ENCODE results near the gene NTSR1. TPM values are rescaled to one million over a fixed set of nuclear protein-coding genes. Genes with fewer than 3 reads are reported as not detected.

Gene NTSR1
- total RNA-seq, 4 donors from 2014 or later = 0.76 TPM; not detected in 3

GRCh38 chr20:62686869-62687830 is 21.5 kb upstream of the NTSR1 start:
- Histone ChIP-seq H3K36me3 (no peaks in the 10 kb centered on the region), H3K27me3 (no peaks in the 10 kb centered on the region), H3K4me3 (no peak overlapping the region), H3K27ac (no peak overlapping the region), H3K9me3 (no peaks in the 10 kb centered on the region), H3K4me1 (no peaks in the 10 kb centered on the region)
- TF ChIP-seq POLR2A (IDR thresholded peaks at IDR 0.05) (no peak), CTCF (IDR thresholded peaks at IDR 0.05) (no peak)
- no peak for DNase-seq

GRCh38 chr20:62688083-62688482 is 20.6 kb upstream of the NTSR1 start:
- TF ChIP-seq CTCF (IDR thresholded peaks at IDR 0.05) = no peak
- no peak for DNase-seq
- Histone ChIP-seq H3K4me3 (no peak overlapping the region), H3K4me1 (no peaks in the 10 kb centered on the region), H3K9me3 (no peaks in the 10 kb centered on the region), H3K27me3 (no peaks in the 10 kb centered on the region), H3K36me3 (no peaks in the 10 kb centered on the region), H3K27ac (no peak overlapping the region)

GRCh38 chr20:62688855-62689460 is 19.7 kb upstream of the NTSR1 start:
- DNase-seq = no peak
- H3K27me3 ChIP-seq = no peaks in the 10 kb centered on the region

GRCh38 chr20:62689861-62690260 is 18.8 kb upstream of the NTSR1 start:
- H3K27me3 ChIP-seq = no peaks in the 10 kb centered on the region
- TF ChIP-seq CTCF (IDR thresholded peaks at IDR 0.05) = no peak
- TF ChIP-seq POLR2A (IDR thresholded peaks at IDR 0.05) = no peak
- H3K4me3 ChIP-seq = no peak overlapping the region
- H3K9me3 ChIP-seq = no peaks in the 10 kb centered on the region
- no peak overlapping the region for H3K27ac ChIP-seq
- H3K36me3 ChIP-seq = no peaks in the 10 kb centered on the region
- no peaks in the 10 kb centered on the region for H3K4me1 ChIP-seq
- DNase-seq = no peak

More at GRCh38 chr20:62688855-62689460, 19.7 kb upstream of the NTSR1 start:
- H3K4me3 ChIP-seq = no peak overlapping the region
- no peaks in the 10 kb centered on the region for H3K4me1 ChIP-seq
- no peaks in the 10 kb centered on the region for H3K36me3 ChIP-seq
- TF ChIP-seq POLR2A (IDR thresholded peaks at IDR 0.05) = no peak
- TF ChIP-seq CTCF (IDR thresholded peaks at IDR 0.05) = peak in 1 of 6 experiments; percentile 27
- H3K9me3 ChIP-seq = no peaks in the 10 kb centered on the region
- no peak overlapping the region for H3K27ac ChIP-seq

- Histone ChIP-seq H3K4me3 (no peak overlapping the region), H3K27ac (no peak overlapping the region), H3K4me1 (no peaks in the 10 kb centered on the region), H3K27me3 (no peaks in the 10 kb centered on the region), H3K9me3 (no peaks in the 10 kb centered on the region), H3K36me3 (no peaks in the 10 kb centered on the region)
- TF ChIP-seq POLR2A (IDR thresholded peaks at IDR 0.05) (no peak), CTCF (IDR thresholded peaks at IDR 0.05) (no peak)
- DNase-seq = no peak
Observed at GRCh38 chr20:62690261-62690820, 18.3 kb upstream of the NTSR1 start.

All from Peyer's patch (tissue), 4 donors.